Endothelial cell of umbilical vein (primary cell): Measurements from ENCODE around the gene TOM1L1. TPM values are rescaled to one million over a fixed set of nuclear protein-coding genes. Genes with fewer than 3 reads are reported as not detected.

ENCODE experiments used
- BruUV-seq: library from RNA; stranded (reverse); fragments of 400-500 nt; replicated peaks from 2 replicates; lab custom pipeline; 2021; lab: Mats Ljungman, UMichigan
- CTCF ChIA-PET: fragments of 300-600, 350-600 bp; sonication (Branson Sonifier 250); formaldehyde crosslinking; loops from one replicate; lab custom pipeline; 2021; ENCODE audit warnings: antibody characterized with exemption, inconsistent platforms; lab: Charles Lee
- POLR2A ChIA-PET: fragments of 300-600, 350-600 bp; sonication (Branson Sonifier 250); formaldehyde crosslinking; loops from one replicate; lab custom pipeline; 2021; ENCODE audit warnings: antibody characterized with exemption, inconsistent platforms; lab: Charles Lee
- DNase-seq: peaks from one replicate; pipeline ENCODE4 v3.0.0-alpha.2; 2011; ENCODE audit warnings: low read depth, low spot score
- FAIRE-seq: peaks from 2 replicates; lab custom pipeline; 2011; peaks lifted over from hg19 to GRCh38; lab: Jason Lieb, UNC
- H2AFZ ChIP-seq: 2 replicates; pipeline ENCODE4 v1.6.0; 2012; ENCODE audit warnings: low read depth, low read length, control low read depth, inconsistent platforms
- H3K27ac ChIP-seq: 2 replicates; pipeline ENCODE4 v1.5.1; 2011; ENCODE audit warnings: low read depth, mild to moderate bottlenecking, control low read depth, low read length, moderate library complexity; ENCODE audit not compliant: insufficient read depth
- H3K27me3 ChIP-seq, 2 experiments: 2 replicates each; pipeline versions ENCODE4 v1.6.0 to v1.6.1; 2011; ENCODE audit warnings: low read length in 2 of 2, mixed read lengths in 1 of 2; ENCODE audit not compliant: control insufficient read depth in 2 of 2, insufficient read depth in 2 of 2
- H3K36me3 ChIP-seq, 2 experiments: 2 replicates in 1 of 2; 3 replicates in 1 of 2; pipeline ENCODE4 v1.5.1; 2011; ENCODE audit warnings: low read length in 2 of 2, mild to moderate bottlenecking in 1 of 2, moderate library complexity in 1 of 2; ENCODE audit not compliant: control insufficient read depth in 2 of 2, insufficient read depth in 2 of 2; ENCODE audit errors: extremely low read depth in 1 of 2
- H3K4me1 ChIP-seq: 3 replicates; pipeline ENCODE4 v1.5.1; 2011; ENCODE audit warnings: mild to moderate bottlenecking, low read length; ENCODE audit not compliant: control insufficient read depth, insufficient read depth; ENCODE audit errors: extremely low read depth
- H3K4me2 ChIP-seq: 2 replicates; pipeline ENCODE4 v1.6.1; 2011; ENCODE audit warnings: low read length, control low read depth, mixed read lengths; ENCODE audit not compliant: insufficient read depth
- H3K4me3 ChIP-seq, 3 experiments: fragments of 200-600 bp in 1 of 3; sonication (generic), shearing (Covaris generic) in 1 of 3; replicated peaks in 1 of 3; 2 replicates each; pipeline ENCODE4 v1.5.1; 2011 to 2016; ENCODE audit warnings: control low read depth in 3 of 3, low read length in 3 of 3, mild to moderate bottlenecking in 2 of 3, inconsistent platforms in 1 of 3, low read depth in 1 of 3, moderate library complexity in 1 of 3; ENCODE audit not compliant: insufficient read depth in 1 of 3
- H3K79me2 ChIP-seq: 2 replicates; pipeline ENCODE4 v1.6.0; 2012; ENCODE audit warnings: low read length, inconsistent platforms; ENCODE audit not compliant: control insufficient read depth, insufficient read depth
- H3K9ac ChIP-seq: replicated peaks from 2 replicates; pipeline ENCODE3; 2011; ENCODE audit warnings: low read length, control low read depth; ENCODE audit not compliant: insufficient read depth; ENCODE audit errors: extremely low read depth
- H3K9me1 ChIP-seq: replicated peaks from 3 replicates; pipeline ENCODE4 v1.6.0; 2011; ENCODE audit warnings: mild to moderate bottlenecking, low read length; ENCODE audit not compliant: control insufficient read depth, insufficient read depth; ENCODE audit errors: extremely low read depth
- H3K9me3 ChIP-seq: replicated peaks from 2 replicates; pipeline ENCODE4 v1.5.1; 2012; ENCODE audit warnings: low read length, inconsistent platforms; ENCODE audit not compliant: control insufficient read depth, insufficient read depth
- H4K20me1 ChIP-seq: replicated peaks from 2 replicates; pipeline ENCODE3; 2011; ENCODE audit warnings: mild to moderate bottlenecking, low read length; ENCODE audit not compliant: control insufficient read depth, insufficient read depth; ENCODE audit errors: extremely low read depth
- CTCF ChIP-seq, 2 donors: IDR thresholded peaks; 1 replicate in 1 of 2; 2 replicates in 1 of 2; pipeline ENCODE4 v1.5.1; 2011; ENCODE audit warnings: low read length in 2 of 2, mild to moderate bottlenecking in 2 of 2, moderate library complexity in 2 of 2, control low read depth in 1 of 2, inconsistent platforms in 1 of 2, low read depth in 1 of 2; ENCODE audit not compliant: insufficient read depth in 1 of 2; ENCODE audit errors: extremely low read depth in 1 of 2
- EZH2 ChIP-seq: IDR thresholded peaks from 2 replicates; pipeline ENCODE4 v1.6.1; 2012; ENCODE audit warnings: borderline replicate concordance, low read depth, mild to moderate bottlenecking, moderate library complexity, low read length, inconsistent platforms; ENCODE audit not compliant: severe bottlenecking
- FOS ChIP-seq: IDR thresholded peaks from 2 replicates; pipeline ENCODE4 v1.6.1; 2011; ENCODE audit warnings: mild to moderate bottlenecking, low read length, moderate library complexity, borderline replicate concordance; ENCODE audit not compliant: insufficient read depth
- GATA2 ChIP-seq: IDR thresholded peaks from 2 replicates; pipeline ENCODE4 v1.7.0; 2011; ENCODE audit warnings: low read depth, mild to moderate bottlenecking, moderate library complexity, mixed read lengths, low read length; ENCODE audit not compliant: insufficient read length, insufficient read depth
- JUN ChIP-seq: IDR thresholded peaks from 2 replicates; pipeline ENCODE4 v1.6.1; 2011; ENCODE audit warnings: borderline replicate concordance, low read depth; ENCODE audit not compliant: insufficient read length, insufficient read depth
- MAX ChIP-seq: IDR thresholded peaks from 2 replicates; pipeline ENCODE4 v1.6.1; 2011; ENCODE audit not compliant: insufficient read depth, insufficient read length
- MYC ChIP-seq: IDR thresholded peaks from one replicate; pipeline ENCODE4 v1.6.1; 2011; ENCODE audit warnings: mild to moderate bottlenecking, low read depth, low read length
- POLR2A ChIP-seq: IDR thresholded peaks from 2 replicates; pipeline ENCODE4 v1.6.1; 2012; ENCODE audit warnings: low read depth, mild to moderate bottlenecking, control low read depth, low read length
- POLR2AphosphoS5 ChIP-seq: IDR thresholded peaks from 2 replicates; pipeline ENCODE4 v1.6.1; 2012; ENCODE audit warnings: low read depth, mild to moderate bottlenecking, control low read depth, low read length, moderate library complexity; ENCODE audit not compliant: insufficient read depth
- dilution Hi-C: fragments of 300-500 bp; cut with MboI; formaldehyde crosslinking; loops from one replicate; pipeline ENCODE4 v1.15.0; 2019; ENCODE audit warnings: low sequenced_read_pairs; ENCODE audit not compliant: extremely low pct_ligation_motif_present
- intact Hi-C: fragments of 100-400 bp; cut with micrococcal nuclease; formaldehyde crosslinking; loops from one replicate; pipeline ENCODE4 v1.10.0; 2022
- polyA plus RNA-seq, 4 experiments: library from polyadenylated mRNA; depleted of rRNA in 3 of 4; stranded (reverse) in 3 of 4; unstranded in 1 of 4; fragments of >200 nt; gene quantifications; 2 replicates each; pipeline versions ENCODE4 v1.2.1 to v1.2.3, GENCODE V29; 2011 to 2012; ENCODE audit warnings: missing spikeins in 1 of 4
- total RNA-seq: library from RNA; stranded (reverse); gene quantifications from 2 replicates; pipeline ENCODE4 v1.2.3, GENCODE V29; 2021

Gene TOM1L1
- total and polyA plus RNA-seq, 2 donors (not counting 3 experiments of a cell fraction or from before 2014, with no cell fraction given): 0.44 to 0.60 TPM

- dilution Hi-C loops: no loop called here
- no peak for FAIRE-seq
Observed at GRCh38 chr17:54941285-54941684, 40.6 kb downstream of the TOM1L1 start.

More at GRCh38 chr17:54941285-54941684, 40.6 kb downstream of the TOM1L1 start:
- no peak overlapping the region for H3K4me3 ChIP-seq
- H3K79me2 ChIP-seq: no peaks in the 10 kb centered on the region
- no peak for TF ChIP-seq MYC
- no peak for TF ChIP-seq JUN
- no peak for TF ChIP-seq MAX
- TF ChIP-seq GATA2: no peak
- no peak for TF ChIP-seq EZH2
- no peak for TF ChIP-seq POLR2A
- TF ChIP-seq POLR2AphosphoS5: no peak
- no peak for TF ChIP-seq FOS
- TF ChIP-seq CTCF (IDR thresholded peaks at IDR 0.05; ENCODE audit: extremely low read depth in 1 of 2, insufficient read depth in 1 of 2, low read depth in 1 of 2, low read length in 2 of 2): no peak
- H3K27ac ChIP-seq: no peak overlapping the region
- H3K27me3 ChIP-seq: peaks cover 0 to 2% of the 10 kb centered on the region in 2 experiments
- POLR2A ChIA-PET: no interaction called here
- H3K9me1 ChIP-seq: no peaks in the 10 kb centered on the region
- H3K4me2 ChIP-seq: no peak overlapping the region
- DNase-seq: no peak
- no peak overlapping the region for H3K9ac ChIP-seq
- no peaks in the 10 kb centered on the region for H3K9me3 ChIP-seq
- intact Hi-C loops: no loop called here
- no peaks in the 10 kb centered on the region for H4K20me1 ChIP-seq
- no peak overlapping the region for H2AFZ ChIP-seq
- BruUV-seq: no TSS peak
- CTCF ChIA-PET: no interaction called here
- no peaks in the 10 kb centered on the region for H3K36me3 ChIP-seq
- H3K4me1 ChIP-seq: no peaks in the 10 kb centered on the region
